Right atrium auricular region (tissue), 2 donors: ENCODE data around the gene ATP11C. TPM values are rescaled to one million over a fixed set of nuclear protein-coding genes. Genes with fewer than 3 reads are reported as not detected.
"Not testable (repeated sequence)": the region's sequence is repeated elsewhere in the genome, so short reads cannot be mapped to it uniquely, and the experiment has no call there.

ENCODE experiments used
- DNase-seq: peaks from one replicate; pipeline ENCODE4 v3.0.0-alpha.2; 2019; ENCODE audit warnings: low spot score
- H3K27ac ChIP-seq, 2 donors: fragments of 200-600 bp; sonication (generic); 1 replicate in 1 of 2; 2 replicates in 1 of 2; pipeline ENCODE4 v1.5.1; 2016 to 2019
- H3K27me3 ChIP-seq, 2 donors: fragments of 200-600 bp; sonication (generic); one replicate each; pipeline versions ENCODE4 v1.5.1 to v1.6.0; 2017 to 2019
- H3K36me3 ChIP-seq: fragments of 200-600 bp; sonication (generic); one replicate; pipeline ENCODE4 v1.5.1; 2016
- H3K4me1 ChIP-seq, 2 donors: fragments of 200-600 bp; sonication (generic); one replicate each; pipeline versions ENCODE4 v1.5.1 to v1.6.0; 2017 to 2019
- H3K4me3 ChIP-seq, 2 donors: fragments of 200-600 bp; sonication (generic); 1 replicate in 1 of 2; 2 replicates in 1 of 2; pipeline ENCODE4 v1.5.1; 2017 to 2019; ENCODE audit warnings: mild to moderate bottlenecking in 1 of 2, moderate library complexity in 1 of 2
- H3K9me3 ChIP-seq, 2 donors: fragments of 200-600 bp; sonication (generic); one replicate each; pipeline ENCODE4 v1.5.1; 2019
- CTCF ChIP-seq, 2 donors: fragments of 200-600 bp; sonication (generic); IDR thresholded peaks; one replicate each; pipeline ENCODE4 v1.5.1; 2019; ENCODE audit warnings: antibody characterized with exemption in 2 of 2
- total RNA-seq, 2 donors: library from RNA; depleted of rRNA; stranded (reverse); fragments of >200 nt; gene quantifications; one replicate each; pipeline ENCODE4 v1.1.0, GENCODE V29; 2016

The ATP11C gene
- total RNA-seq, 2 donors from 2014 or later = 6.5 to 6.7 TPM

DNA sequence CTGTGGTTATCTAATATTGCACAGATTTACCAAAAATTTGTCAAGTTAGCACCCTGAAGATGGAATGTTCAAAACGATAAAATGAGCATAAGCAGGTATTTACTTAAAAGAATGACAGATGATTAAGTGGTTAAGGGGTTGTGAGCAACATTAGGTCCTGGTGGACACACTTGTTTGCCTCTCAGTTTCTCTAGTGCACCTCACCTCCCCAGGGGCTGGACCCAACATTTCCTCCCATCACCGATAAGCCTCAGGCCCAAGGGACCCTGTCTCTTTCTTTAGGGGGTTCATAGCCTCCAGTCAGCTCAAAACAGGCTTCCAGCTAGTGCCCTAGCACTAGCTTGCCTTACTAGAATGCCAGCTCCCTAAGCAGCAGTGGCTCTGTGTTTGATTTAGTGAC lies 88.0 kb downstream of the ATP11C start:
- no peak for TF ChIP-seq CTCF (IDR thresholded peaks at IDR 0.05)
- Histone ChIP-seq H3K9me3 (no peaks in the 10 kb centered on the region), H3K4me3 (no peak overlapping the region)

GRCh38 chrX:139844163-139844562 lies 88.7 kb downstream of the ATP11C start:
- Histone ChIP-seq H3K4me3 (no peak overlapping the region), H3K9me3 (peaks cover 0 to 3% of the 10 kb centered on the region in 2 donors), H3K27me3 (no peaks in the 10 kb centered on the region), H3K36me3 (no peaks in the 10 kb centered on the region), H3K4me1 (peaks cover 0 to 12% of the 10 kb centered on the region in 2 donors), H3K27ac (no peak overlapping the region)
- no peak for TF ChIP-seq CTCF (IDR thresholded peaks at IDR 0.05)
- no peak for DNase-seq

More for the DNA sequence above, 88.0 kb downstream of the ATP11C start:
- Histone ChIP-seq H3K27ac (no peak overlapping the region), H3K36me3 (no peaks in the 10 kb centered on the region), H3K27me3 (no peaks in the 10 kb centered on the region), H3K4me1 (peaks cover 0 to 12% of the 10 kb centered on the region in 2 donors)
- no peak for DNase-seq

- no peaks in the 10 kb centered on the region for H3K27me3 ChIP-seq
- peaks cover 0 to 12% of the 10 kb centered on the region in 2 donors for H3K4me1 ChIP-seq
- no peaks in the 10 kb centered on the region for H3K36me3 ChIP-seq
- H3K27ac ChIP-seq = peak overlapping the region in 1 of 2 donors; percentile 40
- peaks cover 0 to 12% of the 10 kb centered on the region in 2 donors for H3K9me3 ChIP-seq
- no peak for DNase-seq
- TF ChIP-seq CTCF (IDR thresholded peaks at IDR 0.05) = no peak
- H3K4me3 ChIP-seq = no peak overlapping the region
Measured at GRCh38 chrX:139842326-139843185, 90.3 kb downstream of the ATP11C start.

DNA sequence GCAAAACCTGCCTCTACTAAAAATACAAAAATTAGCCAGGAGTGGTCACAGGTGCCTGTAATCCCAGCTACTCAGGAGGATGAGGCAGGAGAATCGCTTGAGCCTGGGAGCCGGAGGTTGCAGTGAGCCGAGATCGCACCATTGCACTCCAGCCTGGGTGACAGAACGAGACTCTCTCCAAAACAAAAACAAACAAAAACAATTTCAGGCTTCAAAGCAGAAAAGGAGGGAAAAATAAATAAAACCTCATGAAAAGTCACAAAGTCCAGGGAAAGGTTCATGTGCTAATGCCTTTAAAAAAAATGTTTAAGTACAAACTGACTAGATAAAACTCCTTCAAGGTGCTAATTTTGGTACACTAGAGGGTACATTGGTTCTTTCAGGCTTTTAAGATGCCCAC lies 96.5 kb downstream of the ATP11C start:
- Histone ChIP-seq H3K9me3 (peaks cover 0 to 12% of the 10 kb centered on the region in 2 donors), H3K4me1 (peaks cover 0 to 11% of the 10 kb centered on the region in 2 donors)
- H3K36me3 ChIP-seq, DNase-seq, H3K27me3 ChIP-seq, H3K4me3 ChIP-seq, H3K27ac ChIP-seq: not testable (repeated sequence)

GRCh38 chrX:139834879-139835278 lies 98.0 kb downstream of the ATP11C start:
- Histone ChIP-seq H3K9me3 (peaks cover 0 to 12% of the 10 kb centered on the region in 2 donors), H3K36me3 (no peaks in the 10 kb centered on the region), H3K4me1 (peaks cover 0 to 19% of the 10 kb centered on the region in 2 donors), H3K27ac (no peak overlapping the region), H3K4me3 (no peak overlapping the region), H3K27me3 (no peaks in the 10 kb centered on the region)
- TF ChIP-seq CTCF (IDR thresholded peaks at IDR 0.05) = no peak
- no peak for DNase-seq

GRCh38 chrX:139832718-139833309 lies 100.0 kb downstream of the ATP11C start:
- no peak for TF ChIP-seq CTCF (IDR thresholded peaks at IDR 0.05)

More at GRCh38 chrX:139832718-139833309, 100.0 kb downstream of the ATP11C start:
- Histone ChIP-seq H3K27ac (no peak overlapping the region), H3K36me3 (no peaks in the 10 kb centered on the region), H3K4me3 (no peak overlapping the region), H3K9me3 (no peaks in the 10 kb centered on the region), H3K27me3 (no peaks in the 10 kb centered on the region), H3K4me1 (peaks cover 0 to 19% of the 10 kb centered on the region in 2 donors)
- no peak for DNase-seq
